SK-N-SH (cell line): ENCODE data around the gene S100B. TPM values are rescaled to one million over a fixed set of nuclear protein-coding genes. Genes with fewer than 3 reads are reported as not detected.

Source experiments
- CTCF ChIA-PET: fragments of 300-600, 350-600 bp; formaldehyde crosslinking; extraction: SDS; loops from one replicate; lab custom pipeline; 2021; lab: Yijun Ruan, JAX
- POLR2A ChIA-PET: fragments of 350-600 bp; sonication (Branson Sonifier 250); formaldehyde crosslinking; extraction: SDS; loops from one replicate; lab custom pipeline; 2020; ENCODE audit warnings: antibody characterized with exemption, inconsistent platforms; lab: Yijun Ruan, JAX
- DNase-seq: peaks from one replicate; pipeline ENCODE4 v3.0.0; 2012
- H2AFZ ChIP-seq: fragments of 200-600 bp; sonication (generic); 2 replicates; pipeline ENCODE4 v1.8.1; 2016; ENCODE audit warnings: antibody characterized with exemption, mild to moderate bottlenecking, low read depth
- H3F3A ChIP-seq: fragments of 200-600 bp; sonication (generic); replicated peaks from 2 replicates; pipeline ENCODE3; 2016; ENCODE audit warnings: antibody characterized with exemption, mild to moderate bottlenecking; ENCODE audit not compliant: insufficient read depth
- H3K27ac ChIP-seq, 2 experiments: fragments of 200-500 bp in 1 of 2; fragments of 200-600 bp in 1 of 2; sonication (Bioruptor generic) in 1 of 2; sonication (generic), shearing (Covaris generic) in 1 of 2; 2 replicates each; pipeline versions ENCODE4 v1.5.1 to v1.6.1; 2014 to 2016; ENCODE audit warnings: low read depth in 2 of 2, inconsistent platforms in 1 of 2, low read length in 1 of 2, mild to moderate bottlenecking in 1 of 2, mixed read lengths in 1 of 2
- H3K27me3 ChIP-seq: fragments of 200-600 bp; sonication (generic), shearing (Covaris generic); 2 replicates; pipeline ENCODE4 v1.6.1; 2016; ENCODE audit warnings: mixed run types; ENCODE audit not compliant: insufficient read depth
- H3K36me3 ChIP-seq, 2 experiments: fragments of 200-500 bp in 1 of 2; fragments of 200-600 bp in 1 of 2; sonication (Bioruptor generic) in 1 of 2; sonication (generic) in 1 of 2; replicated peaks in 1 of 2; 2 replicates each; pipeline versions ENCODE3 to v1.5.1; 2014 to 2016; ENCODE audit warnings: low read length in 1 of 2, mild to moderate bottlenecking in 1 of 2; ENCODE audit not compliant: insufficient read depth in 2 of 2, control insufficient read depth in 1 of 2
- H3K4me1 ChIP-seq, 2 experiments: fragments of 200-500 bp in 1 of 2; fragments of 200-600 bp in 1 of 2; sonication (Bioruptor generic) in 1 of 2; sonication (generic), shearing (Covaris generic) in 1 of 2; 2 replicates each; pipeline versions ENCODE4 v1.5.1 to v1.6.1; 2014 to 2016; ENCODE audit warnings: low read depth in 1 of 2, low read length in 1 of 2, mixed run types in 1 of 2; ENCODE audit not compliant: insufficient read depth in 2 of 2, control insufficient read depth in 1 of 2
- H3K4me2 ChIP-seq: fragments of 200-600 bp; sonication (generic), shearing (Covaris generic); 2 replicates; pipeline ENCODE4 v1.6.1; 2017; ENCODE audit warnings: mixed run types
- H3K4me3 ChIP-seq, 2 experiments: fragments of 200-500 bp in 1 of 2; fragments of 200-600 bp in 1 of 2; sonication (Bioruptor generic) in 1 of 2; sonication (generic), shearing (Covaris generic) in 1 of 2; 2 replicates each; pipeline versions ENCODE4 v1.5.1 to v1.8.1; 2014 to 2016; ENCODE audit warnings: low read depth in 2 of 2, inconsistent platforms in 1 of 2, low read length in 1 of 2, mild to moderate bottlenecking in 1 of 2, mixed read lengths in 1 of 2, moderate library complexity in 1 of 2
- H3K79me2 ChIP-seq: fragments of 200-600 bp; sonication (generic); 2 replicates; pipeline ENCODE4 v1.8.1; 2017; ENCODE audit warnings: mild to moderate bottlenecking; ENCODE audit not compliant: insufficient read depth
- H3K9ac ChIP-seq: fragments of 200-600 bp; sonication (generic); 2 replicates; pipeline ENCODE4 v1.6.1; 2017; ENCODE audit warnings: mixed run types
- H3K9me2 ChIP-seq: fragments of 200-600 bp; sonication (generic); 2 replicates; pipeline ENCODE4 v1.6.1; 2017; ENCODE audit warnings: mixed run types
- H3K9me3 ChIP-seq: fragments of 200-600 bp; sonication (generic); 2 replicates; pipeline ENCODE4 v1.6.1; 2017; ENCODE audit warnings: mixed run types, mild to moderate bottlenecking, moderate library complexity
- H4K20me1 ChIP-seq: fragments of 200-600 bp; sonication (generic); 2 replicates; pipeline ENCODE4 v1.6.1; 2017; ENCODE audit warnings: mild to moderate bottlenecking, mixed run types; ENCODE audit not compliant: insufficient read depth
- EP300 ChIP-seq, 2 experiments: IDR thresholded peaks; 2 replicates each; pipeline versions ENCODE4 v1.4.0 to v1.6.1; 2012; ENCODE audit warnings: borderline replicate concordance in 1 of 2, low read depth in 1 of 2, low read length in 1 of 2
- FOSL2 ChIP-seq: IDR thresholded peaks from 2 replicates; pipeline ENCODE4 v1.4.0; 2012; ENCODE audit warnings: low read depth, mild to moderate bottlenecking, moderate library complexity, borderline replicate concordance
- FOXM1 ChIP-seq: IDR thresholded peaks from 2 replicates; pipeline ENCODE4 v1.4.0; 2012; ENCODE audit warnings: low read depth, mild to moderate bottlenecking
- GATA2 ChIP-seq: sonication (generic); formaldehyde crosslinking; IDR thresholded peaks from 2 replicates; pipeline ENCODE4 v1.5.0; 2020; ENCODE audit warnings: mild to moderate bottlenecking, missing genetic modification reagents
- JUND ChIP-seq: IDR thresholded peaks from 2 replicates; pipeline ENCODE4 v1.4.0; 2012
- NRF1 ChIP-seq: IDR thresholded peaks from 2 replicates; pipeline ENCODE4 v1.6.1; 2012; ENCODE audit warnings: low read depth, mild to moderate bottlenecking, low read length
- POLR2AphosphoS5 ChIP-seq: IDR thresholded peaks from 2 replicates; pipeline ENCODE4 v1.6.1; 2012; ENCODE audit warnings: low read depth, low read length
- RAD21 ChIP-seq: IDR thresholded peaks from 2 replicates; pipeline ENCODE4 v1.6.1; 2012; ENCODE audit warnings: mild to moderate bottlenecking, low read length
- RFX5 ChIP-seq: IDR thresholded peaks from 2 replicates; pipeline ENCODE4 v1.6.1; 2012; ENCODE audit warnings: mild to moderate bottlenecking, improper control_type of control experiment, low read length
- TEAD4 ChIP-seq: IDR thresholded peaks from 2 replicates; pipeline ENCODE4 v1.4.0; 2012; ENCODE audit warnings: mild to moderate bottlenecking, borderline replicate concordance; ENCODE audit not compliant: insufficient read depth
- USF2 ChIP-seq: fragments of 150-350 bp; IDR thresholded peaks from 2 replicates; pipeline ENCODE4 v1.6.1; 2017; ENCODE audit warnings: antibody characterized with exemption, low read length, low read depth, borderline replicate concordance
- YY1 ChIP-seq: IDR thresholded peaks from 2 replicates; pipeline ENCODE4 v1.4.0; 2012; ENCODE audit warnings: low read depth, mild to moderate bottlenecking
- WGBS: methylation state at CpG from one replicate; pipeline ENCODE4 v1.1.6; 2017; ENCODE audit warnings: low lambda C conversion rate; 5-methylcytosine and 5-hydroxymethylcytosine counted together
- polyA plus RNA-seq, 3 experiments: library from polyadenylated mRNA; depleted of rRNA; stranded (reverse); fragments of >200 nt; gene quantifications; 2 replicates each; pipeline ENCODE4 v1.2.3, GENCODE V29; 2012

Gene S100B
- polyA plus RNA-seq, 1 of the 3 experiments (the other 2 are of a cell fraction), result 0.12 TPM

DNA sequence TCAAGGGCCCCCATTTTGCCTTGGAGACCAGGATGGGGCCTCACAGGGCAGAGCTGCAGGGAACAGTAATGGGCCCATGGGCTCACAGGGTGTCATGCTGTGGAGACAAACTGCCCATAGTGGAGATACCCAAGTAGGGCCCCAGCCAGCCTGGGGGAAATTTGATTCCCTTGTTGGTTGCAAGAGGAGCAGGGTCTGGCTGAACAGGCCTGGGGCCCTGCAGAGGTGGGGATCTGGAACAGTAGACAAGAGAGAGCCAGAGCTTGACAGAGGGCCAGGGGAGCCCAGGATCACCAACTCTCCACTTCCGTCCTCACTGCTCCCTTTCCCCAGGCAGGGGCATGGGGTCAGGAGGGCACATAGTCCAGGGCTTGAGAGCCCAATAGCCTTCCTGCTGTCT, 8.7 kb downstream of the S100B start:
- Histone ChIP-seq H3K4me3 (no peak overlapping the region), H3K27ac (no peak overlapping the region), H3K9me3 (no peaks in the 10 kb centered on the region), H3K4me2 (no peak overlapping the region), H3K9ac (no peak overlapping the region), H3K27me3 (no peaks in the 10 kb centered on the region), H3F3A (no peaks in the 10 kb centered on the region), H4K20me1 (no peaks in the 10 kb centered on the region), H3K36me3 (no peaks in the 10 kb centered on the region), H3K4me1 (peaks cover 7 to 13% of the 10 kb centered on the region in 2 experiments), H2AFZ (no peak overlapping the region), H3K79me2 (no peaks in the 10 kb centered on the region), H3K9me2 (no peaks in the 10 kb centered on the region)
- CTCF ChIA-PET, result no interaction called here
- POLR2A ChIA-PET, result no interaction called here
- no peak for DNase-seq
- 80% methylated on average over 1 of the region's 1 CpG for WGBS
- TF ChIP-seq NRF1, result no peak
- no peak for TF ChIP-seq GATA2 (CRISPR knock-in tag)
- no peak for TF ChIP-seq TEAD4
- TF ChIP-seq FOXM1, result no peak
- no peak for TF ChIP-seq RFX5
- no peak for TF ChIP-seq EP300 (IDR thresholded peaks at IDR 0.05; ENCODE audit: borderline replicate concordance in 1 of 2, low read depth in 1 of 2, low read length in 1 of 2)
- no peak for TF ChIP-seq RAD21

DNA sequence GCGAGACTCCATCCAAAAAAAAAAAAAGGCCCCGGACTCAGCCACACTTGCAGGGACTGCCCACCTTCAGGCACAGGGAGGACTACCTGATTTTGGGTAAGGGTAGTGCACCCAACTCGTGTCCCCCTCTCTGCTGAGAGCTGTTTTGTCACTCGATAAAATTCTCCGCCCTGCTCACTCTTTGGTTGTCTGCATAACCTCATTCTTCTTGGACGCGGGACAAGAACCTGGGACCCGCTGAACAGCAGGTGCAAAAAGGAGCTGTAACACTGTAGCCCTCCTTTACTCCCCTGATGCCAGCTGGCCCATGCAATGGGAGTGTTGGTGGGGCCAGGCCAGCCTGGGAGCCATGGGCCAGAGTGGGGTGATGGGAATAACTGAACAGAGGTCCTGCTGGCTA, 10.6 kb downstream of the S100B start:
- no peaks in the 10 kb centered on the region for H3F3A ChIP-seq
- no peak for TF ChIP-seq JUND
- TF ChIP-seq, all 33 proteins: peak for 0
- no peak for DNase-seq
- Histone ChIP-seq H3K27me3 (no peaks in the 10 kb centered on the region), H3K27ac (no peak overlapping the region), H3K9me2 (no peaks in the 10 kb centered on the region), H4K20me1 (no peaks in the 10 kb centered on the region), H3K4me3 (no peak overlapping the region), H3K79me2 (no peaks in the 10 kb centered on the region), H2AFZ (no peak overlapping the region), H3K9me3 (no peaks in the 10 kb centered on the region), H3K9ac (no peak overlapping the region), H3K4me2 (no peak overlapping the region), H3K36me3 (no peaks in the 10 kb centered on the region), H3K4me1 (peaks cover 7 to 9% of the 10 kb centered on the region in 2 experiments)
- WGBS, result 52% methylated on average over 8 of the region's 8 CpGs
- ChIA-PET POLR2A (no interaction called here), CTCF (interaction anchor here (0.9 to 1.1 kb wide), 2 partner anchors 30 to 45 kb away, joined by 3 to 5 read pairs; no protein-coding TSS in a partner anchor)

DNA sequence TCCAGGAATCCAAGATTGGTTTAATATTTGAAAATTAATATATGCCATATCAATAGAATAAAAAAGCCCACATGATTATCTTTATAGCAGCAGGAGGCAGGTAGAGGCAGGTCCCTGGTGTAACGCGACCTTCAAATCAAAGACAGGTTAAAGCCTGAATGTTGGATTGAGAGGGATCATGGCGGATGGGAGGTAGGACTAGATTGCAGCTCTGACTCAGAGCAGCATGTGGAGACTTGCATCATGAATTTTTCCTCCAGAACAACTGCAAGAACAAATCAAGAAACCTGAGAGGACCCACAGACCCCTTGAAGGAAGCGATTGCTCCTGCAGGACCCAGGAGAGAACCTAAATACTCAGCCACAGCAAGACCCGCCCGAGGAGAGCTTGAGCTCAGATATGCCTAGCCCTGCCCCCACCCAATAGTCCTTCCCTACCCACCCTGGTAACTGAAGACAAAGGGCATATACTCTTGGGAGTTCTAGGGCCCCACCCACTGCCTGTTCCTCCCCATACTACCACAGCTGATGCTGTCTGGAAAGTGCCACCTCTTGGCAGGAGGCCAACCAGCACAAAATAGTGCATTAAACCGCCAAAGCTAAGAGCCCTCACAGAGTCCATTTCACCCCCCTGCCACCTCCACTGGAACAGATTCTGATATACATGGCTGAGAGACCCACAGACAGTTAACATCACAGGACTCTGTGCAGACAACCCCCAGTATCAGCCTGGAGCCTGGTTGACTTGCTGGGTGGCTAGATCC, 19.5 kb downstream of the S100B start:
- POLR2A ChIA-PET, result interaction anchor here (1.2 kb wide), 1 partner anchor 50 kb away, joined by 4 read pairs; the partner anchor contains the start of gene PRMT2
- H3K4me1 ChIP-seq, result no peaks in the 10 kb centered on the region
- DNase-seq, result no peak
- H3K9me2 ChIP-seq, result no peaks in the 10 kb centered on the region
- CTCF ChIA-PET, result no interaction called here
- H3K4me3 ChIP-seq, result no peak overlapping the region
- H3K9ac ChIP-seq, result no peak overlapping the region
- H3K9me3 ChIP-seq, result 0 out of 2 replicates have a peak, but pooled peaks cover 11% of the 10 kb centered on the region
- H3K4me2 ChIP-seq, result no peak overlapping the region
- H3K27ac ChIP-seq, result no peak overlapping the region
- peaks cover 0 to 13% of the 10 kb centered on the region in 2 experiments for H3K36me3 ChIP-seq
- TF ChIP-seq FOSL2 (no peak), YY1 (no peak), USF2 (no peak), NRF1 (no peak), POLR2AphosphoS5 (no peak)
- no peaks in the 10 kb centered on the region for H3F3A ChIP-seq
- no peaks in the 10 kb centered on the region for H4K20me1 ChIP-seq
- no peaks in the 10 kb centered on the region for H3K27me3 ChIP-seq
- WGBS, result 73% methylated on average over 5 of the region's 7 CpGs
- no peaks in the 10 kb centered on the region for H3K79me2 ChIP-seq
- no peak overlapping the region for H2AFZ ChIP-seq
